Neural crest cell (in vitro differentiated cells): ENCODE measurements around the gene TEKT5. TPM values are rescaled to one million over a fixed set of nuclear protein-coding genes. Genes with fewer than 3 reads are reported as not detected.
"Not testable (repeated sequence)": the region's sequence is repeated elsewhere in the genome, so short reads cannot be mapped to it uniquely, and the experiment has no call there.

ENCODE experiments used
- DNase-seq: peaks from one replicate; pipeline ENCODE4 v3.0.0; 2021; ENCODE audit warnings: low read depth, mixed read lengths, low spot score
- H3K27ac Mint-ChIP-seq: one replicate; pipeline ENCODE4 v1.8.0; 2021; ENCODE audit warnings: mild to moderate bottlenecking, mixed read lengths; ENCODE audit not compliant: unreplicated experiment
- H3K27me3 Mint-ChIP-seq: 2 replicates; pipeline ENCODE4 v1.8.0; 2021; ENCODE audit warnings: low read depth, mild to moderate bottlenecking, mixed read lengths
- H3K36me3 Mint-ChIP-seq: 2 replicates; pipeline ENCODE4 v1.8.0; 2021; ENCODE audit warnings: low read depth, mild to moderate bottlenecking, mixed read lengths
- H3K4me1 Mint-ChIP-seq: 2 replicates; pipeline ENCODE4 v1.8.0; 2021; ENCODE audit warnings: mixed read lengths
- H3K4me3 Mint-ChIP-seq: one replicate; pipeline ENCODE4 v1.8.0; 2021; ENCODE audit warnings: mild to moderate bottlenecking, mixed read lengths
- H3K9me3 Mint-ChIP-seq: 2 replicates; pipeline ENCODE4 v1.8.0; 2021; ENCODE audit warnings: mixed read lengths
- total RNA-seq: library from RNA; stranded (reverse); gene quantifications from 2 replicates; pipeline ENCODE4 v1.2.1, GENCODE V29; 2021
- TF ChIP-seq, protein P1 (sequence below): fragments of 200-600 bp; sonication (generic); conservative IDR thresholded peaks from 2 replicates; pipeline ENCODE4 v1.5.0; 2021; ENCODE audit warnings: antibody characterized with exemption, mild to moderate bottlenecking

The TEKT5 gene
- total RNA-seq, 1 donor from 2014 or later: 0.68 TPM

DNA sequence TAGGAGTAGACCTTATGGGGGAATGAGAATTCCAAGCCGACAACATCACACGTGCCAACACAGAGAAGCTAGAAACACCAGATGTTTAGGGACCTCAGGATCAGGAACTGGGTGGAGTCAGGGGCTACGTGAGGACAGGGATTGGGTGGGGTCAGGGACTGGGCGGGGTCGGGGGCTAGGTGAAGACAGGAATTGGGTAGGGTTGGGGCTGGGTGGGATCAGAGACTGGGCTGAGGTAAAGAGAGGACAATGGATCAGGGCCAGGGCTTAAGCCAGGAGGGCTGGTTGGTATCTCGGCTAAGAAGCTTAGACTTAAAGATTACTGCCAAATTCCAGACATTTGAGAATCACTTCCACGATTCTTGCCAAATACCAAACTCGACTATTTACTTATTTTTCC, 11.6 kb downstream of the TEKT5 start:
- Mint-ChIP-seq H3K4me3 (no peak overlapping the region), H3K9me3 (no peaks in the 10 kb centered on the region), H3K27me3 (no peaks in the 10 kb centered on the region), H3K4me1 (peaks cover 8% of the 10 kb centered on the region), H3K36me3 (no peaks in the 10 kb centered on the region), H3K27ac (no peak overlapping the region)
- TF ChIP-seq, protein P1, sequence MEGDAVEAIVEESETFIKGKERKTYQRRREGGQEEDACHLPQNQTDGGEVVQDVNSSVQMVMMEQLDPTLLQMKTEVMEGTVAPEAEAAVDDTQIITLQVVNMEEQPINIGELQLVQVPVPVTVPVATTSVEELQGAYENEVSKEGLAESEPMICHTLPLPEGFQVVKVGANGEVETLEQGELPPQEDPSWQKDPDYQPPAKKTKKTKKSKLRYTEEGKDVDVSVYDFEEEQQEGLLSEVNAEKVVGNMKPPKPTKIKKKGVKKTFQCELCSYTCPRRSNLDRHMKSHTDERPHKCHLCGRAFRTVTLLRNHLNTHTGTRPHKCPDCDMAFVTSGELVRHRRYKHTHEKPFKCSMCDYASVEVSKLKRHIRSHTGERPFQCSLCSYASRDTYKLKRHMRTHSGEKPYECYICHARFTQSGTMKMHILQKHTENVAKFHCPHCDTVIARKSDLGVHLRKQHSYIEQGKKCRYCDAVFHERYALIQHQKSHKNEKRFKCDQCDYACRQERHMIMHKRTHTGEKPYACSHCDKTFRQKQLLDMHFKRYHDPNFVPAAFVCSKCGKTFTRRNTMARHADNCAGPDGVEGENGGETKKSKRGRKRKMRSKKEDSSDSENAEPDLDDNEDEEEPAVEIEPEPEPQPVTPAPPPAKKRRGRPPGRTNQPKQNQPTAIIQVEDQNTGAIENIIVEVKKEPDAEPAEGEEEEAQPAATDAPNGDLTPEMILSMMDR: no peak
- no peak for DNase-seq

DNA sequence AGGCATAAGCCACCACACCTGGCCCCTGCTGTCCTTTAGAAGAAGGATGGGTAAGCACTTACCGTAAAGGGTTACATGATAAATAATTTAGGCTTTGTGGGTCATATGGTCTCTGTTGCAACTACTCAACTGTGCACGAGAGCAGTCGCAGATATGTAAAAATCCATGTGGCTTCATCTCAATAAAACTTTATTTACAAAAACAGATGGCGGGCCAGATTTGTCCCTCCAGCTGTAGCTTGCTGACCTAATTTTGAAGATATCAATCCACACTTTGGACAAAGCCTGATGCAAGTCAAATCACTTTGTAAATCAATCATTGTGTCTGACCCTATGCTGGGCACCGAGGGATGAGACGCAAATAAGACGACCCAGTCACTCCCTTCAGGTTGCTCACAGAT, 12.1 kb downstream of the TEKT5 start:
- Mint-ChIP-seq H3K27ac (no peak overlapping the region), H3K4me3 (no peak overlapping the region), H3K27me3 (no peaks in the 10 kb centered on the region), H3K36me3 (no peaks in the 10 kb centered on the region), H3K4me1 (peaks cover 8% of the 10 kb centered on the region), H3K9me3 (no peaks in the 10 kb centered on the region)
- TF ChIP-seq, protein P1: no peak
- no peak for DNase-seq

DNA sequence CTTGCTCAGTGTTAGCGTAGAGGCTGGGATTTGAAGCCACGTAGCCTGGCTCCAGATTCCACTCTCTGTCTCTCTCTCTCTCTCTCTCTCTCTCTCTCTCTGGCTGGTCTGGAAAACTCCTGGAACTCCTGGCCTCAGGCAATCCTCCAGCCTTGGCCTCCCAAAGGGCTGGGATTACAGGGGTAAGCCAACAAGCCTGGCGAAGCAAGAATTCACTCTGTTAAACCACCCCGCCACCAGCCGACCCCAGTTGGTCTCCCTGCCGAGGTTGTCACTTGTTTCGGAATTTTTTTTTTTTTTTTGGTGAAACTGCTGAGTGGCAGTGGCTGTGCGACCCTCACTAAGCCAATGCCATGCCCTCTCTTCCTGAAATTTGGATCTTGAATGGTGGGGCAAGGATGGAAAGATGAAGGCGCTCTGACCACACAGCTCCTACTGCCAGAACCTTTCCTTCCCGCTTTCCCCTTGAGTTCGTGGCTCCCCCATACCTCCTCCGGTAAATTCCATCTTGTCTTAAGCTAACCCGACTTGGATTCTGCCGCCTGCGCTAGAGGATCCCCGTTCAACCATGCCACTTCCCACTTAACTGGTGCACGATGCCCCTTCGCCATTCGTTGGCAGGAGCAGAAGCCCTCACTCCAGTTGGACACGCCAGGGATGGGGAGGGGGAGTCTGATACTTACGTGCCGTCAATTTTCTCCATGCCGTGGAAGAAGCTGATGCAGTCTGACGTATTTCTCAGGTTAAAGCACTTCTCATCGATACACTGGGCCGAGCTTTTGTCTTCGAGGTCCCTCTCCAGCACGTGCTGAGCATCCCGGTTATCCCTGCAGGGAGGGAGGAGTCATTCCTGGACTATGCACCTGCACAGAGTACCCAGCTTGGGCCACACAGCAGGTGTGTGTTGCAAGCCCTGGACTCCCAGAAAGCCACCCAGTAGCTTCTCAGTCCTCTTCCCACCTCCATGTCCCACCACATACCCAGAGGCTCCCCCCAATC, 13.1 kb downstream of the TEKT5 start:
- TF ChIP-seq, protein P1: no peak
- Mint-ChIP-seq H3K4me3 (no peak overlapping the region), H3K36me3 (no peaks in the 10 kb centered on the region), H3K27me3 (no peaks in the 10 kb centered on the region), H3K9me3 (no peaks in the 10 kb centered on the region), H3K27ac (peak overlapping the region; percentile 21), H3K4me1 (peaks cover 8% of the 10 kb centered on the region)
- no peak for DNase-seq

DNA sequence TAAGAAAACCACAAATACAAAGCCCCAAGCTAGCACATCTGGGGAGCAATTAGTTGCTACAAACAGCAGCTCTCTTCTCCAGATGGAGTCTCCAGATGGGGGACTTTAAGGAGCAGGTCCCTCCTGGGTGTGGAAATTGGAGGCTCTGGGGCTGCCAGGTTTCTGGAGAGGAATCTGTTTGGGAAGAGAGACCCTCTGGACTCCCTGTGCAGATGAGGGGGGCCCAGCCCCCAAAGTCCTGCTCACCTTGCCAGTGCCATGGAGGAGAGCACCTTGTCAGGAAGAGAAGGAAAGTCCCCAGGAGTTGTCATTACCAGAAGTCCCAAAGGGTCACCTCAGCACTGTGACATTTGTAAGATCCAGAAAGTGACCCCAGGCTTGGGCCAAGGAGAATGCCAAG, 14.8 kb downstream of the TEKT5 start:
- TF ChIP-seq, protein P1: no peak
- no peak for DNase-seq
- Mint-ChIP-seq H3K4me3 (no peak overlapping the region), H3K36me3 (no peaks in the 10 kb centered on the region), H3K4me1 (peaks cover 8% of the 10 kb centered on the region), H3K9me3 (no peaks in the 10 kb centered on the region), H3K27ac (no peak overlapping the region), H3K27me3 (no peaks in the 10 kb centered on the region)

DNA sequence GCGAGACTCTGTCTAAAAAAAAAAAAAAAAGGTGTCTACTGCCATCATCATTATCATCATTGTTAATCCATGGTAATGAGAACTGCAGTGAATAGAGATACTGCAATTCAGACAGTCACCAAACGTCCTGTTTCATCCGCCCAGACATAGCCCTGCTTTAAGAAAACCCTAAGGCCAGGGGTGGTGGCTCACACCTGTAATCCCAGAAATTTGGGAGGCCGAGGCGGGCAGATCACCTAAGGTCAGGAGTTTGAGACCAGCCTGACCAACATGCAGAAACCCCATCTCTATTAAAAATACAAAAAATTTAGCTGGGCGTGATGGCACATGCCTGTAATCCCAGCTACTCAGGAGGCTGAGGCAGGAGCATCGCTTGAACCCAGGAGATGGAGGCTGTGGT, 15.3 kb downstream of the TEKT5 start:
- not testable (repeated sequence) for H3K4me3 Mint-ChIP-seq, H3K36me3 Mint-ChIP-seq, DNase-seq, H3K4me1 Mint-ChIP-seq, H3K9me3 Mint-ChIP-seq, H3K27me3 Mint-ChIP-seq, H3K27ac Mint-ChIP-seq

DNA sequence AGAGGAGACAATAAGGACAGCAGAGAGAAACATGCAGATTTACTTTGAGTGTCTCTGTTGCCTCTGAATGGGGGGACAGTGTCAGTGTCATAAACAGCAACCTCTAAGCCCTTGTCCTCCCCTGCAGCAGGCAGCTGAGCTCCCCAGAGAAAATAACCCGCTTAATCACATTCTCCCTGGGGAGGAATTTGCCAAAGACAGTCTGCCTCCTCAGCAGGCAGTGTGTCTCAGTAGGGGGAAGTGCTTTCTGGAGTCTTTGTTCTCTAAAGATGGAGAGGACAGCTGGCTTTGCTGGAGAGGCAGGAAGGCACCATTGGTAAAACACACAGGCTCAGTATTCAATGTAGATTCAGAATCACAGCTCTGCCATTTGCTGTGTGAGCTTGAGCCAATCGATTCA, 16.1 kb downstream of the TEKT5 start:
- H3K4me3 Mint-ChIP-seq: no peak overlapping the region

More for the DNA sequence above, 16.1 kb downstream of the TEKT5 start:
- H3K27me3 Mint-ChIP-seq: no peaks in the 10 kb centered on the region
- H3K36me3 Mint-ChIP-seq: no peaks in the 10 kb centered on the region
- H3K4me1 Mint-ChIP-seq: peaks cover 8% of the 10 kb centered on the region
- DNase-seq: no peak
- no peak overlapping the region for H3K27ac Mint-ChIP-seq
- no peaks in the 10 kb centered on the region for H3K9me3 Mint-ChIP-seq
- TF ChIP-seq, protein P1: no peak
